HCT116 (cell line): ENCODE data around the gene SUMO4. TPM values are rescaled to one million over a fixed set of nuclear protein-coding genes. Genes with fewer than 3 reads are reported as not detected.
A peak's percentile ranks its signal among the peaks of the same experiment; 100 is the strongest.

ENCODE experiments used
- ATAC-seq: fragments of 200-7000 bp; cut with Tn5 transposase; 2 replicates; pipeline ENCODE4 v1.9.1; 2020; ENCODE audit warnings: mild to moderate bottlenecking, moderate library complexity
- BruUV-seq: library from RNA; stranded (reverse); fragments of 400-500 nt; replicated peaks from 2 replicates; lab custom pipeline; 2021; lab: Mats Ljungman, UMichigan
- CTCF ChIA-PET: fragments of 300-600 bp; sonication (Branson Sonifier 250); formaldehyde crosslinking; loops from one replicate; lab custom pipeline; 2021; ENCODE audit warnings: antibody characterized with exemption; lab: Charles Lee
- POLR2A ChIA-PET: fragments of 300-600, 350-600 bp; sonication (Branson Sonifier 250); formaldehyde crosslinking; loops from one replicate; lab custom pipeline; 2021; ENCODE audit warnings: antibody characterized with exemption; lab: Charles Lee
- RAD21 ChIA-PET, 2 experiments: fragments of 300-600 bp; sonication (Branson Sonifier 250); formaldehyde crosslinking; loops; one replicate each; lab custom pipeline; 2023; ENCODE audit warnings: low total read pairs in 2 of 2; ENCODE audit not compliant: uncharacterized antibody in 2 of 2, unreplicated experiment in 2 of 2, low non-redundant PET in 1 of 2; lab: Charles Lee
- DNase-seq: peaks from one replicate; pipeline ENCODE4 v3.0.0-alpha.2; 2010; ENCODE audit warnings: low read depth, low spot score
- H2AFZ ChIP-seq: fragments of 200-600 bp; shearing (Covaris generic), sonication (generic); 2 replicates; pipeline ENCODE4 v1.6.1; 2017; ENCODE audit warnings: low read depth, mixed run types, mixed read lengths, antibody characterized with exemption, low read length; ENCODE audit not compliant: poor library complexity, severe bottlenecking
- H3K27ac ChIP-seq: 2 replicates; pipeline ENCODE4 v1.5.1; 2012; ENCODE audit warnings: low read depth, low read length
- H3K27me3 ChIP-seq: fragments of 200-600 bp; sonication (generic); 2 replicates; pipeline ENCODE4 v1.6.1; 2016; ENCODE audit warnings: mixed run types, low read length, mixed read lengths; ENCODE audit not compliant: insufficient read depth
- H3K36me3 ChIP-seq, 2 experiments: fragments of 200-500 bp in 1 of 2; fragments of 200-600 bp in 1 of 2; sonication (Bioruptor generic) in 1 of 2; sonication (generic) in 1 of 2; 2 replicates each; pipeline versions ENCODE4 v1.5.1 to v1.6.1; 2014 to 2016; ENCODE audit warnings: low read length in 2 of 2, inconsistent platforms in 1 of 2, mixed read lengths in 1 of 2, mixed run types in 1 of 2; ENCODE audit not compliant: insufficient read depth in 2 of 2, control insufficient read depth in 1 of 2
- H3K4me1 ChIP-seq, 2 experiments: fragments of 200-600 bp in 1 of 2; sonication (generic) in 1 of 2; 2 replicates each; pipeline versions ENCODE4 v1.5.1 to v1.6.1; 2012 to 2017; ENCODE audit warnings: low read length in 2 of 2, inconsistent platforms in 1 of 2, mild to moderate bottlenecking in 1 of 2, mixed read lengths in 1 of 2, mixed run types in 1 of 2, moderate library complexity in 1 of 2; ENCODE audit not compliant: insufficient read depth in 2 of 2, control insufficient read depth in 1 of 2
- H3K4me2 ChIP-seq: fragments of 200-600 bp; sonication (generic); 2 replicates; pipeline ENCODE4 v1.6.1; 2017; ENCODE audit warnings: mixed run types, low read length, mixed read lengths
- H3K4me3 ChIP-seq, 2 experiments: fragments of 200-600 bp in 1 of 2; sonication (generic) in 1 of 2; replicated peaks in 1 of 2; 2 replicates each; pipeline ENCODE4 v1.5.1; 2011 to 2016; ENCODE audit warnings: low read length in 2 of 2, control low read depth in 1 of 2, low read depth in 1 of 2, mild to moderate bottlenecking in 1 of 2, mixed read lengths in 1 of 2, mixed run types in 1 of 2
- H3K79me2 ChIP-seq: fragments of 200-600 bp; sonication (generic); 2 replicates; pipeline ENCODE4 v1.6.1; 2017; ENCODE audit warnings: mild to moderate bottlenecking, mixed run types, low read length, moderate library complexity, mixed read lengths; ENCODE audit not compliant: insufficient read depth
- H3K9ac ChIP-seq: fragments of 200-600 bp; sonication (generic); 2 replicates; pipeline ENCODE4 v1.6.1; 2016; ENCODE audit warnings: low read length, mixed read lengths
- H3K9me2 ChIP-seq: fragments of 200-600 bp; sonication (generic), shearing (Covaris generic); 2 replicates; pipeline ENCODE4 v1.6.1; 2017; ENCODE audit warnings: mixed run types, mild to moderate bottlenecking, moderate library complexity; ENCODE audit not compliant: insufficient read depth
- H3K9me3 ChIP-seq, 2 experiments: fragments of 200-500 bp in 1 of 2; fragments of 200-600 bp in 1 of 2; sonication (Bioruptor generic) in 1 of 2; sonication (generic) in 1 of 2; 2 replicates each; pipeline ENCODE4 v1.6.1; 2014 to 2017; ENCODE audit warnings: low read length in 2 of 2, mixed read lengths in 2 of 2, inconsistent platforms in 1 of 2, low read depth in 1 of 2, mild to moderate bottlenecking in 1 of 2, mixed run types in 1 of 2, moderate library complexity in 1 of 2; ENCODE audit not compliant: control insufficient read depth in 1 of 2, insufficient read depth in 1 of 2
- H4K20me1 ChIP-seq: fragments of 200-600 bp; sonication (generic), shearing (Covaris generic); 2 replicates; pipeline ENCODE4 v1.6.1; 2017; ENCODE audit warnings: mixed run types, mild to moderate bottlenecking, moderate library complexity; ENCODE audit not compliant: insufficient read depth
- ATF3 ChIP-seq: IDR thresholded peaks from 2 replicates; pipeline ENCODE4 v1.6.1; 2012
- CBX3 ChIP-seq: IDR thresholded peaks from 2 replicates; pipeline ENCODE4 v1.6.1; 2012; ENCODE audit warnings: low read depth
- CTCF ChIP-seq, 3 experiments: fragments of 200-600 bp in 1 of 3; sonication (generic) in 1 of 3; IDR thresholded peaks in 2 of 3; conservative IDR thresholded peaks in 1 of 3; 2 replicates each; pipeline ENCODE4 v1.5.1; 2012 to 2017; ENCODE audit warnings: low read depth in 2 of 3, low read length in 2 of 3, antibody characterized with exemption in 1 of 3, borderline replicate concordance in 1 of 3, control low read depth in 1 of 3, mild to moderate bottlenecking in 1 of 3, mixed read lengths in 1 of 3, mixed run types in 1 of 3, moderate library complexity in 1 of 3; ENCODE audit not compliant: insufficient read depth in 1 of 3
- EGR1 ChIP-seq: IDR thresholded peaks from 2 replicates; pipeline ENCODE4 v1.6.1; 2012; ENCODE audit warnings: low read depth
- ELF1 ChIP-seq: IDR thresholded peaks from 2 replicates; pipeline ENCODE4 v1.6.1; 2012; ENCODE audit warnings: low read depth, borderline replicate concordance
- EZH2 ChIP-seq: fragments of 200-600 bp; sonication (generic); IDR thresholded peaks from 2 replicates; pipeline ENCODE4 v1.6.1; 2017; ENCODE audit warnings: antibody characterized with exemption, mixed run types
- EZH2phosphoT487 ChIP-seq: fragments of 200-600 bp; IDR thresholded peaks from 2 replicates; pipeline ENCODE4 v1.6.1; 2018; ENCODE audit warnings: antibody characterized with exemption, borderline replicate concordance
- FOSL1 ChIP-seq: IDR thresholded peaks from 2 replicates; pipeline ENCODE4 v1.6.1; 2012; ENCODE audit warnings: low read depth
- MAX ChIP-seq: IDR thresholded peaks from 2 replicates; pipeline ENCODE4 v1.6.1; 2012
- POLR2AphosphoS5 ChIP-seq: IDR thresholded peaks from 2 replicates; pipeline ENCODE4 v1.6.1; 2011; ENCODE audit warnings: mild to moderate bottlenecking, low read depth, low read length, moderate library complexity
- RAD21 ChIP-seq: IDR thresholded peaks from 2 replicates; pipeline ENCODE4 v1.6.1; 2012; ENCODE audit warnings: low read depth, mild to moderate bottlenecking
- REST ChIP-seq: IDR thresholded peaks from 2 replicates; pipeline ENCODE4 v1.6.1; 2012; ENCODE audit warnings: low read depth
- SIN3A ChIP-seq: IDR thresholded peaks from 2 replicates; pipeline ENCODE4 v1.6.1; 2012; ENCODE audit warnings: low read depth
- SP1 ChIP-seq: IDR thresholded peaks from 2 replicates; pipeline ENCODE4 v1.6.1; 2012; ENCODE audit warnings: low read depth
- SRF ChIP-seq: IDR thresholded peaks from 2 replicates; pipeline ENCODE4 v1.6.1; 2012; ENCODE audit warnings: low read depth
- YY1 ChIP-seq: IDR thresholded peaks from 2 replicates; pipeline ENCODE4 v1.6.1; 2011; ENCODE audit warnings: low read length, low read depth, moderate library complexity, mild to moderate bottlenecking; ENCODE audit not compliant: insufficient replicate concordance; ENCODE audit errors: extremely low read depth
- ZBTB33 ChIP-seq: IDR thresholded peaks from 2 replicates; pipeline ENCODE4 v1.6.1; 2011; ENCODE audit warnings: mild to moderate bottlenecking, low read length, moderate library complexity; ENCODE audit not compliant: insufficient replicate concordance; ENCODE audit errors: extremely low read depth
- ZFX ChIP-seq: fragments of 450-650 bp; IDR thresholded peaks from 2 replicates; pipeline ENCODE4 v1.6.1; 2017
- intact Hi-C: fragments of 100-400 bp; cut with micrococcal nuclease; formaldehyde crosslinking; loops from 2 replicates; pipeline ENCODE4 v1.10.0; 2022
- total RNA-seq: library from RNA; stranded (reverse); gene quantifications from one replicate; pipeline ENCODE4 v1.2.1, GENCODE V29; 2021; ENCODE audit not compliant: unreplicated experiment

SUMO4 gene
- total RNA-seq, 1 experiment from 2014 or later: 1.6 TPM

- H2AFZ ChIP-seq: peak overlapping the region; percentile 94
- no peak overlapping the region for H3K27ac ChIP-seq
Measured at GRCh38 chr6:149431905-149432775, 32.1 kb downstream of the SUMO4 start.

More at GRCh38 chr6:149431905-149432775, 32.1 kb downstream of the SUMO4 start:
- DNase-seq (peak; percentile 76), ATAC-seq (peak; percentile 99)
- Histone ChIP-seq H3K4me3 (no peak overlapping the region), H3K9me2 (no peaks in the 10 kb centered on the region), H3K9me3 (no peaks in the 10 kb centered on the region), H4K20me1 (no peaks in the 10 kb centered on the region), H3K27me3 (no peaks in the 10 kb centered on the region), H3K4me1 (peaks cover 0 to 7% of the 10 kb centered on the region in 2 experiments; a peak in 2 of 4 replicates), H3K9ac (no peak overlapping the region), H3K79me2 (no peaks in the 10 kb centered on the region), H3K36me3 (no peaks in the 10 kb centered on the region), H3K4me2 (peak overlapping the region; percentile 26; the same call in 1 of the 2 replicates)
- no TSS peak for BruUV-seq
- ChIA-PET CTCF (interaction anchor here (0.6 to 1.8 kb wide), 22 partner anchors 10 to 854 kb away, joined by 3 to 46 read pairs (median 5); no protein-coding TSS in a partner anchor), RAD21 (interaction anchor here (0.6 to 1.8 kb wide), 10 partner anchors 242 to 854 kb away, joined by 3 to 25 read pairs (median 4); no protein-coding TSS in a partner anchor), POLR2A (interaction anchor here (1.1 to 1.4 kb wide), 3 partner anchors 11 to 854 kb away, joined by 3 read pairs; no protein-coding TSS in a partner anchor)
- intact Hi-C loops: loop anchor here (1.0 to 5.0 kb wide), 5 partner anchors 85 to 873 kb away; no protein-coding TSS in a partner anchor
- TF ChIP-seq SRF: no peak
- no peak for TF ChIP-seq FOSL1
- no peak for TF ChIP-seq EGR1
- no peak for TF ChIP-seq SIN3A
- TF ChIP-seq ELF1: no peak
- TF ChIP-seq YY1: peak; percentile 34
- no peak for TF ChIP-seq CBX3
- TF ChIP-seq CTCF (IDR thresholded peaks at IDR 0.05 in 2 of 3, conservative IDR thresholded peaks at IDR 0.05 in 1 of 3; ENCODE audit: borderline replicate concordance in 1 of 3, insufficient read depth in 1 of 3, low read depth in 2 of 3, low read length in 2 of 3): peak; percentile 85 to 95 (median 93)
- no peak for TF ChIP-seq SP1
- no peak for TF ChIP-seq MAX
- no peak for TF ChIP-seq REST
- no peak for TF ChIP-seq POLR2AphosphoS5
- TF ChIP-seq EZH2: no peak
- peak; percentile 100 for TF ChIP-seq RAD21
- TF ChIP-seq EZH2phosphoT487: no peak
- no peak for TF ChIP-seq ZBTB33
- TF ChIP-seq ZFX: no peak
- no peak for TF ChIP-seq ATF3
